Peyer's patch (tissue), 4 donors: Measurements from ENCODE around the gene NADK2.

ENCODE experiments used
- CTCF ChIP-seq, 6 experiments: fragments of 450-650 bp in 4 of 6; fragments of 200-600 bp in 2 of 6; sonication (generic) in 1 of 6; IDR thresholded peaks; one replicate each; pipeline ENCODE4 v1.5.1; 2017 to 2019; ENCODE audit warnings: antibody characterized with exemption in 6 of 6, mild to moderate bottlenecking in 3 of 6, moderate library complexity in 1 of 6
- POLR2A ChIP-seq, 2 donors: fragments of 450-650 bp; IDR thresholded peaks; one replicate each; pipeline ENCODE4 v1.5.1; 2017; ENCODE audit warnings: antibody characterized with exemption in 2 of 2, mild to moderate bottlenecking in 2 of 2, moderate library complexity in 2 of 2

GRCh38 chr5:36217988-36218387 lies 23.7 kb downstream of the NADK2 start:
- no peak for TF ChIP-seq CTCF (IDR thresholded peaks at IDR 0.05)
- no peak for TF ChIP-seq POLR2A (IDR thresholded peaks at IDR 0.05)
